ENCODE results near the gene COMMD6. TPM values are rescaled to one million over a fixed set of nuclear protein-coding genes. Genes with fewer than 3 reads are reported as not detected.

COMMD6 gene
- polyA plus RNA-seq, 1 experiment: 351 TPM

DNA sequence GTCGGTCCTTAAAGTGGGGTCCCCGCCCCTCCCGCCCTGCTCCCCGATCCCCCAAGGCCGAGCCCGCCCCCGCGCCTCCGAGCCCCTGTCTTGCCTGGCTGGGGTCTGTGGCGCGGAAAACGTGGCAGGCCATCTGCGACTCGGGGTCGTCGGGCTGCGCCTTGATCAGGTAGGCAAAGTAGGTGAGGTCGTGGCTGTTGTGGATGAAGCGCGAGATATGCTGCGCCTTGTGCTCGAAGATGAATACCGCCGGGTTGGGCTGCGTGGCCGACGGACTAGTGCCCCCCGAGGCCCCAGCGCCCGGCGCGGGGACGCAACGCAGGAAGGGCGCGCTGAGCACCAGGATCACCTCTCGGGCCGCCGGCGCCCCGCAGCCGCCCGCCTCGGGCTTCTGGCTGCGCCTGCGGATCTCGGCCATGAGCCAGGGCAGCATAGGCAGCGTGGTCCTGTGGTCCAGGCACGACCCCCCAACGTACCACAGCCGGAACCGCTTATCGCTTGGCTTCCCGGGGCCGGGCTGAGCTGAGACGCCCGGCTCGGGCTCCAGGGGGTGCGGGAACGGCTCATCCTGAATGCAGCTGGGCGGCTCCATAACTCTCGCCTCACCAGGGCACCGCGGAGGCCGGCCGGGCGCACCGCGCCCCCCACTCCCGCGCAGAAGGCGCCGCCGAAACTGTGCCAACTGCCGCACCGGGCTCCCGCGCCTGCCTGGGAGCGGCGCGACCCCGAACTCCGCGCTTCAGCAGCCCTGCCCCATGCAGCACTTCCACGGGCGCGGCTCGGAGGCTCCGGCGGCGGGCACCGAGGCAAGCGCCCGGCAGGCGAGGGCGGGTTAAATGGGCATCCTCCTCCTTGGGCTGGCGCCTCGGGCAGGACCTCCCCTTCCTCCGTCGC is 56.2 kb downstream of the COMMD6 start:
- H3K4me3 ChIP-seq (ENCODE audit: low read depth, low read length): peak overlapping the region; percentile 72
- H3K9me3 ChIP-seq (ENCODE audit: control insufficient read depth, insufficient read depth, low read length): no peaks in the 10 kb centered on the region
- ChIA-PET POLR2A (interaction anchor here (0.6 to 1.4 kb wide), 7 partner anchors 13 to 152 kb away, joined by 3 to 13 read pairs (median 4); partner anchors contain the start of genes COMMD6 and UCHL3), CTCF (interaction anchor here (0.6 to 2.2 kb wide), 34 partner anchors 7 to 178 kb away, joined by 3 to 37 read pairs (median 7); partner anchors contain the start of genes COMMD6 and UCHL3)
- H3K27ac ChIP-seq (ENCODE audit: low read depth, low read length): no peak overlapping the region
- TF ChIP-seq, protein P1, sequence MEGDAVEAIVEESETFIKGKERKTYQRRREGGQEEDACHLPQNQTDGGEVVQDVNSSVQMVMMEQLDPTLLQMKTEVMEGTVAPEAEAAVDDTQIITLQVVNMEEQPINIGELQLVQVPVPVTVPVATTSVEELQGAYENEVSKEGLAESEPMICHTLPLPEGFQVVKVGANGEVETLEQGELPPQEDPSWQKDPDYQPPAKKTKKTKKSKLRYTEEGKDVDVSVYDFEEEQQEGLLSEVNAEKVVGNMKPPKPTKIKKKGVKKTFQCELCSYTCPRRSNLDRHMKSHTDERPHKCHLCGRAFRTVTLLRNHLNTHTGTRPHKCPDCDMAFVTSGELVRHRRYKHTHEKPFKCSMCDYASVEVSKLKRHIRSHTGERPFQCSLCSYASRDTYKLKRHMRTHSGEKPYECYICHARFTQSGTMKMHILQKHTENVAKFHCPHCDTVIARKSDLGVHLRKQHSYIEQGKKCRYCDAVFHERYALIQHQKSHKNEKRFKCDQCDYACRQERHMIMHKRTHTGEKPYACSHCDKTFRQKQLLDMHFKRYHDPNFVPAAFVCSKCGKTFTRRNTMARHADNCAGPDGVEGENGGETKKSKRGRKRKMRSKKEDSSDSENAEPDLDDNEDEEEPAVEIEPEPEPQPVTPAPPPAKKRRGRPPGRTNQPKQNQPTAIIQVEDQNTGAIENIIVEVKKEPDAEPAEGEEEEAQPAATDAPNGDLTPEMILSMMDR (IDR thresholded peaks at IDR 0.05; ENCODE audit: low read depth, low read length): no peak
- DNase-seq (ENCODE audit: low read depth, low spot score): no peak
- H3K27me3 ChIP-seq (ENCODE audit: control insufficient read depth, insufficient read depth, low read length): no peaks in the 10 kb centered on the region

DNA sequence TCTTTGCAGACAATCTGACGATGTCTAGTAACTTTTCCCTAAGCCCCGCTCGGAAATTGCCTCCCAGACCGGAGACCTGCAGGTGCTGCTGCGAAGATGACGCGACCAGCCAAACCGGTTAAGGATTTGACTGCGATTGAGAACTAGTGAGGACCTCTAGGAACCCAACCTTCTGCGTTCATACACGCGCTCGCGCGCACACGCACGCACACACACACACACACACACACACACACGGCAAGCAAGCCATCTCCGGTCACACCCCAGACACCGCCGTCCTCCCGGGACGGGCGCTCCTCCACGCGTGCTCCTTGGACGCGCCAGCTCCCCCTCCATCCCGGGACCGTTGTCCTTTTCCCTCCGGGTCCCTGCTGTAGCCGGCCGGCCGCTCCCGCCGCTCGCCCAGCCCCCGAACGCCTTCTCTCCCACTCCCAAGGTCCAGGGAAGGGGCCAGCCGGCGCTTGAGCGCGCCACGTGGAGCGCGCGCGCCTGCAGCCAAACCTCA is 56.9 kb downstream of the COMMD6 start:
- no peak overlapping the region for H3K27ac ChIP-seq (ENCODE audit: low read depth, low read length)
- TF ChIP-seq, protein P1 (IDR thresholded peaks at IDR 0.05; ENCODE audit: low read depth, low read length): no peak
- CTCF ChIA-PET: interaction anchor here (1.2 kb wide), 1 partner anchor 112 kb away, joined by 3 read pairs; no protein-coding TSS in a partner anchor
- H3K4me3 ChIP-seq (ENCODE audit: low read depth, low read length): peak overlapping the region; percentile 72
- no peak for DNase-seq (ENCODE audit: low read depth, low spot score)
- H3K27me3 ChIP-seq (ENCODE audit: control insufficient read depth, insufficient read depth, low read length): no peaks in the 10 kb centered on the region
- POLR2A ChIA-PET: no interaction called here
- H3K9me3 ChIP-seq (ENCODE audit: control insufficient read depth, insufficient read depth, low read length): no peaks in the 10 kb centered on the region

DNA sequence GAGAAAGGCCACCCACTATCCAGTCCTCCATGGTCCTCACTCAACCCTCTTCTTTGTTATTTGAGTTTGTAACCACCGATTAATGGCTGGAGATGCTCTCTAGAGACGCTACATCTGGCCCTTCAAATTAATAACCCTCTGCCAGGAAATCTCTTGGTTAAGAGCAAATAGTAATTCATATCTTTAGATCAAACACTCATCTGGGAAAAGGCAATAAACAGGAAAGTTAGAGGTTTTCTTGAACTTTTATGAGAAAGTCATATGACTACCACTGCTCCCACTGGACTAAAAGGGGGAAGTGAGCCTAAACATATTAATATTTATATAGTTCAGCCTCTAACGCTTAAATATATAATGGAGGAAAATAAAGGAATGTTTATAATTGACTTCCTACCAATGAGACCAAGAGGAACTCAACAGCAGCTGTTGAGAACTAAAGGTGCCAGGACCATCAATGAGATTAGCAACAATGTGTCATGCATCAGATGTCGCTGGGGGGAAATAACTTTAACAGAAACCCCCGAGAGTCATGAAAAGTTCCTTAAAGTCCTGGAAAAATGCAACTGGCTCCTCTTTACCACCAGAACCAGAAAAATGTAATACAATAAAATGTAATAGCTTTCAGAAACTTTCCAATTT is 58.4 kb downstream of the COMMD6 start:
- no peak for DNase-seq (ENCODE audit: low read depth, low spot score)
- Histone ChIP-seq H3K9me3 (ENCODE audit: control insufficient read depth, insufficient read depth, low read length) (no peaks in the 10 kb centered on the region), H3K27me3 (ENCODE audit: control insufficient read depth, insufficient read depth, low read length) (no peaks in the 10 kb centered on the region), H3K27ac (ENCODE audit: low read depth, low read length) (no peak overlapping the region), H3K4me3 (ENCODE audit: low read depth, low read length) (no peak overlapping the region)
- POLR2A ChIA-PET: no interaction called here
- TF ChIP-seq, protein P1 (IDR thresholded peaks at IDR 0.05; ENCODE audit: low read depth, low read length): no peak
- CTCF ChIA-PET: no interaction called here

DNA sequence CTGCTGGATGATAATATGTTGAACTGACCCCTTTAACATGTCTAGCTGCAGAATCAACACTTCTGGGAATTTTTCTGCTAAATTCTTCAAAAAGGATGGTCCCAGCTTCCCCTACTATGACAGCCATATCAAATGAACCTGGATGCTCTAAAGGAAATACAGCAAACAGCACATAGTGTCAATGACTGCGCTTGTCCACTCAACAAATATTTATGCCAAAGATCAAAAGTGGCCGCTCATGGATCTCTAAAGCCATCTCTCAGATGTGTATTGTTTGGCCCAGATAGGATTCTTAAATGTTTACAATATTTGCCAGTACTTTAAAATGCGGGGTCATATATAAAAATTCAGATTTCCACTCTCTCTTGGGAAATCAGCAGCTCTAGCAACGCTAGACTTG is 59.0 kb downstream of the COMMD6 start:
- DNase-seq (ENCODE audit: low read depth, low spot score): no peak
- ChIA-PET POLR2A (no interaction called here), CTCF (no interaction called here)
- Histone ChIP-seq H3K9me3 (ENCODE audit: control insufficient read depth, insufficient read depth, low read length) (no peaks in the 10 kb centered on the region), H3K27me3 (ENCODE audit: control insufficient read depth, insufficient read depth, low read length) (no peaks in the 10 kb centered on the region), H3K27ac (ENCODE audit: low read depth, low read length) (no peak overlapping the region), H3K4me3 (ENCODE audit: low read depth, low read length) (no peak overlapping the region)
- TF ChIP-seq, protein P1 (IDR thresholded peaks at IDR 0.05; ENCODE audit: low read depth, low read length): no peak

Other genes with a start within 250 kb of the COMMD6 start
- 8.0 TPM in 2 replicates for gene TBC1D4, start 55.7 kb downstream of the COMMD6 start, polyA plus RNA-seq (2011; rRNA removed)
- 73.1 and 95.5 TPM in 2 replicates for gene UCHL3, start 11.9 kb upstream of the COMMD6 start, polyA plus RNA-seq (2011; rRNA removed)
- 76.9 and 92.7 TPM in 2 replicates for gene LMO7, start 98.5 kb upstream of the COMMD6 start, polyA plus RNA-seq (2011; rRNA removed)

Measured in AG04450 (cell line).